Astrocyte of the spinal cord (primary cell): ENCODE measurements around the gene SLCO4A1.

Experiments used
- DNase-seq: peaks from one replicate; pipeline ENCODE4 v3.0.0; 2011; ENCODE audit warnings: low read depth, low spot score
- H3K4me3 ChIP-seq: 2 replicates; pipeline ENCODE4 v1.5.1; 2011; ENCODE audit warnings: low read depth, mild to moderate bottlenecking, low read length, moderate library complexity
- in situ Hi-C: cut with HindIII; loops from 2 replicates; pipeline ENCODE4 v1.10.0; 2017; ENCODE audit warnings: low sequenced_read_pairs
- TF ChIP-seq, protein P1 (sequence below): IDR thresholded peaks from 2 replicates; pipeline ENCODE4 v1.5.1; 2012; ENCODE audit warnings: low read depth, mild to moderate bottlenecking, low read length, inconsistent platforms

The SLCO4A1 gene, protein sequence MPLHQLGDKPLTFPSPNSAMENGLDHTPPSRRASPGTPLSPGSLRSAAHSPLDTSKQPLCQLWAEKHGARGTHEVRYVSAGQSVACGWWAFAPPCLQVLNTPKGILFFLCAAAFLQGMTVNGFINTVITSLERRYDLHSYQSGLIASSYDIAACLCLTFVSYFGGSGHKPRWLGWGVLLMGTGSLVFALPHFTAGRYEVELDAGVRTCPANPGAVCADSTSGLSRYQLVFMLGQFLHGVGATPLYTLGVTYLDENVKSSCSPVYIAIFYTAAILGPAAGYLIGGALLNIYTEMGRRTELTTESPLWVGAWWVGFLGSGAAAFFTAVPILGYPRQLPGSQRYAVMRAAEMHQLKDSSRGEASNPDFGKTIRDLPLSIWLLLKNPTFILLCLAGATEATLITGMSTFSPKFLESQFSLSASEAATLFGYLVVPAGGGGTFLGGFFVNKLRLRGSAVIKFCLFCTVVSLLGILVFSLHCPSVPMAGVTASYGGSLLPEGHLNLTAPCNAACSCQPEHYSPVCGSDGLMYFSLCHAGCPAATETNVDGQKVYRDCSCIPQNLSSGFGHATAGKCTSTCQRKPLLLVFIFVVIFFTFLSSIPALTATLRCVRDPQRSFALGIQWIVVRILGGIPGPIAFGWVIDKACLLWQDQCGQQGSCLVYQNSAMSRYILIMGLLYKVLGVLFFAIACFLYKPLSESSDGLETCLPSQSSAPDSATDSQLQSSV

GRCh38 chr20:62642051-62642665 lies at the start of gene SLCO4A1:
Gene SLCO4A1 (plus strand): TSS chr20:62642503. CDS start chr20:62656455, 13,952 bp downstream.
- peak within 1 kb of the TSS; percentile 5 for H3K4me3 ChIP-seq
- peak; percentile 37 for DNase-seq
- in situ Hi-C loops, result no loop called here
- TF ChIP-seq, protein P1, sequence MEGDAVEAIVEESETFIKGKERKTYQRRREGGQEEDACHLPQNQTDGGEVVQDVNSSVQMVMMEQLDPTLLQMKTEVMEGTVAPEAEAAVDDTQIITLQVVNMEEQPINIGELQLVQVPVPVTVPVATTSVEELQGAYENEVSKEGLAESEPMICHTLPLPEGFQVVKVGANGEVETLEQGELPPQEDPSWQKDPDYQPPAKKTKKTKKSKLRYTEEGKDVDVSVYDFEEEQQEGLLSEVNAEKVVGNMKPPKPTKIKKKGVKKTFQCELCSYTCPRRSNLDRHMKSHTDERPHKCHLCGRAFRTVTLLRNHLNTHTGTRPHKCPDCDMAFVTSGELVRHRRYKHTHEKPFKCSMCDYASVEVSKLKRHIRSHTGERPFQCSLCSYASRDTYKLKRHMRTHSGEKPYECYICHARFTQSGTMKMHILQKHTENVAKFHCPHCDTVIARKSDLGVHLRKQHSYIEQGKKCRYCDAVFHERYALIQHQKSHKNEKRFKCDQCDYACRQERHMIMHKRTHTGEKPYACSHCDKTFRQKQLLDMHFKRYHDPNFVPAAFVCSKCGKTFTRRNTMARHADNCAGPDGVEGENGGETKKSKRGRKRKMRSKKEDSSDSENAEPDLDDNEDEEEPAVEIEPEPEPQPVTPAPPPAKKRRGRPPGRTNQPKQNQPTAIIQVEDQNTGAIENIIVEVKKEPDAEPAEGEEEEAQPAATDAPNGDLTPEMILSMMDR, result no peak

DNA sequence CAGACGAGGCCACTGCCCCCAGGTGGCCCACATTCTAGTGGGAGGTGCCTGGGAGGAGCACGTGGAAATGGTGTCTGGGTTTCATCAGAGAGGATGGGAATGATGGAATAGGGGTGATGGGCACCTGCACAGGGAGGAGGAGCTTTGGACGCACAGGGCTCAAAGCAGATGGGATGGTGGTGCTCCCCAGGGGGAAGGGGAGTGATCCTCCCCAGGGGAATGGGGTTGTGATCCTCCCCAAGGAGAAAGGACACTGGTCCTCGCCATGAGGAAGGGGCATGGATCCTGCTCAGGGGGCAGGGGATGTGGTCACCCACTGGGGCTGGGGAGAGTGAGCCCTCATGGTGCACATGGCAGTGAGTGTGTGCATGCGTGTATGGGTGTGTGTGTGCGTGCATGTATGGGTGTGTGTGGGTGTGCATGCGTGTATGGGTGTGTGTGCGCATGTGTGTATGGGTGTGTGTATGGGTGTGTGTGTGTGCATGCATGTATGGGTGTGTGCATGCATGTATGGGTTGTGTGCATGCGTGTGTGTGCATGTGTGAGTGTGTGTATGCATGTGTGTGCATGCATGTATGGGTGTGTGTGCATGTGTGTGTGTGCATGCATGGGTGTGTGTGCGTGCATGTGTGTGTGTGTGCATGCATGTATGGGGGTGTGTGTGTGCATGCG lies 49.7 kb upstream of the SLCO4A1 start:
- no peak overlapping the region for H3K4me3 ChIP-seq
- TF ChIP-seq, protein P1, result no peak
- in situ Hi-C loops, result no loop called here
- DNase-seq, result no peak

DNA sequence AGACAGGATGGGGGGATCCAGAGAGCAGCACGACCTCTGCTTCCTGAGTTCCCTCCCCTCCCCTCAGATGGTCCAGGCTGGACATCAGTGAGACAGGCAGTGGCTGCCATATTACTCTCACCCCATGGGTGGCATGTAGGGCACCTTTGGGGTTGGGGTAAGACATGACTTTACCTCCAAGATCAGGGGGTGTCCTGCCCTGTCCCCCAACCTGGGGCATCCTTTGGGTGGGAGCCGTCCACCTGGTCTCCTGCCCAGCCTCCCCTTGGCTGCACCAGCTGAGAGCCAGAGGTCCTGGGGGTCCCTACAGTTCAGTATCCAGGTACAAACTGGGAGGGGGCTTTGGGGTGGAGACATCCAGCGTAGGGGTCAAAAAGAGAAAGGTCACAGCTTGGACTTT lies 48.7 kb upstream of the SLCO4A1 start:
- no peak overlapping the region for H3K4me3 ChIP-seq
- in situ Hi-C loops, result no loop called here
- TF ChIP-seq, protein P1, result no peak
- no peak for DNase-seq

DNA sequence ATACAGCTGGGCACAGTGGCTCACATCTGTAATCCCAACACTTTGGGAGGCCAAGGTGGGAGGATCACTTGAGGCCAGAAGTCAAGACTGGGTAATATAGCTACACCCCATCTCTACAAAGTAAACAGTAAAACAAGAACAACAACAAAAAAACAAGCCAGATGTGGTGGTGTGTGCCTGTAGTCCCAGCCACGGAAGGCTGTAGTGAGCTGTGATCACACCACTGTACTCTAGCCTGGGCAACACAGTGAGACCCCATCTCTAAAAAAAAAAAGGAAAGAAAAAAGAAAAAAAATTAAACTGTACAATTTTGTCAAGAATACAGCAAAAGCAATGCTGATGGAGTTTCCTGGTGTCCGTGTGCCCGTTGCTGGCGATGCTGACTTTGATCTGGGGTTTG lies 47.2 kb upstream of the SLCO4A1 start:
- TF ChIP-seq, protein P1, result no peak
- in situ Hi-C loops, result no loop called here
- no peak for DNase-seq
- H3K4me3 ChIP-seq, result no peak overlapping the region

DNA sequence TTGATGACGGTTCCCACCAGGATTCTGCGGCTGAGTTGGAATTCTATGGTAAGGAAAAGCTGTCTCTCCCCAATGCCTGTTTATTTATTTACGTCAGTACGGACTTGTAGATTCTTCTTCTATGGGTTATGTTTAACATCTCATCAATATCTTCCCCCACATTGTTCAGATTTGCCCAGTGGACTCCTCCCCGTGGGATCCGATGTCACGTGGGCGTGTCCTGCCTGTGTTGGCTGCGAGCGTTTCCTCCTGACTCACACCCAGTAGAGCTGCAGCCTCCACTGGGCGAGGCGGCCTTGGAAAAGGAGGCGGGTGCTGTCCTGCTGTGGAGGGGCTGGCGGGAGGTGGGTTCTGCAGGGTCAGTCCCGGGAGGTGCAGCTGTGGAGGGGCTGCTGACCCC lies 46.8 kb upstream of the SLCO4A1 start:
- in situ Hi-C loops, result no loop called here
- no peak overlapping the region for H3K4me3 ChIP-seq
- TF ChIP-seq, protein P1, result no peak
- peak; percentile 18 for DNase-seq

GRCh38 chr20:62596486-62596885 lies 45.8 kb upstream of the SLCO4A1 start:
- TF ChIP-seq, protein P1, result no peak
- no peak overlapping the region for H3K4me3 ChIP-seq
- DNase-seq, result no peak
- in situ Hi-C loops, result no loop called here
